NCI-H69 (cell line): ENCODE results near the gene SETDB2.

ENCODE experiments used
- DNase-seq: peaks from one replicate; lab custom pipeline; 2025; lab: John Stamatoyannopoulos, UW

The SETDB2 gene

GRCh38 chr13:49530457-49530856 lies 86.4 kb downstream of the SETDB2 start:
- no peak for DNase-seq

GRCh38 chr13:49532593-49532992 lies 88.5 kb downstream of the SETDB2 start:
- no peak for DNase-seq

- DNase-seq: no peak
Observed at GRCh38 chr13:49533011-49533410, 88.9 kb downstream of the SETDB2 start.

GRCh38 chr13:49533591-49534269 lies 89.7 kb downstream of the SETDB2 start:
- no peak for DNase-seq

- no peak for DNase-seq
Observed at GRCh38 chr13:49536144-49536873, 92.2 kb downstream of the SETDB2 start.

- DNase-seq: no peak
Observed at GRCh38 chr13:49538404-49538803, 94.3 kb downstream of the SETDB2 start.

- DNase-seq: no peak
Observed at GRCh38 chr13:49539313-49539712, 95.2 kb downstream of the SETDB2 start.

- no peak for DNase-seq
Observed at GRCh38 chr13:49539746-49540145, 95.7 kb downstream of the SETDB2 start.

- no peak for DNase-seq
Observed at GRCh38 chr13:49540552-49540951, 96.5 kb downstream of the SETDB2 start.

GRCh38 chr13:49543656-49544055 lies 99.6 kb downstream of the SETDB2 start:
- DNase-seq: no peak
